Mesenchymal stem cell (in vitro differentiated cells and primary cell): ENCODE measurements around the gene RSBN1L.

Experiments
- DNase-seq: peaks from one replicate; pipeline ENCODE4 v3.0.0-alpha.2; 2013
- H2AFZ ChIP-seq: one replicate; pipeline ENCODE4 v1.6.1; 2013; ENCODE audit warnings: low read depth, mild to moderate bottlenecking, control low read depth, inconsistent platforms, low read length, moderate library complexity
- H2AK5ac ChIP-seq: 2 replicates; pipeline ENCODE4 v1.6.1; 2013; ENCODE audit warnings: low read length, moderate library complexity, mild to moderate bottlenecking, inconsistent platforms; ENCODE audit not compliant: severe bottlenecking
- H2BK120ac ChIP-seq: one replicate; pipeline ENCODE4 v1.6.1; 2013; ENCODE audit warnings: low read depth, mild to moderate bottlenecking, inconsistent platforms, low read length, moderate library complexity
- H2BK12ac ChIP-seq, 2 experiments: one replicate each; pipeline ENCODE4 v1.6.1; 2013; ENCODE audit warnings: inconsistent platforms in 2 of 2, low read length in 2 of 2, mild to moderate bottlenecking in 2 of 2, moderate library complexity in 2 of 2, control low read depth in 1 of 2
- H2BK15ac ChIP-seq: one replicate; pipeline ENCODE4 v1.6.1; 2013; ENCODE audit warnings: mild to moderate bottlenecking, low read depth, inconsistent platforms; ENCODE audit not compliant: poor library complexity, severe bottlenecking
- H2BK5ac ChIP-seq: 2 replicates; pipeline ENCODE4 v1.6.1; 2013; ENCODE audit warnings: low read depth, mild to moderate bottlenecking, low read length, control low read depth, inconsistent platforms; ENCODE audit not compliant: poor library complexity, severe bottlenecking
- H3K14ac ChIP-seq, 2 experiments: one replicate each; pipeline ENCODE4 v1.6.1; 2013; ENCODE audit warnings: inconsistent platforms in 2 of 2, low read length in 2 of 2, control low read depth in 1 of 2, mild to moderate bottlenecking in 1 of 2, moderate library complexity in 1 of 2
- H3K18ac ChIP-seq, 2 experiments: one replicate each; pipeline ENCODE4 v1.6.1; 2013; ENCODE audit warnings: inconsistent platforms in 2 of 2, low read length in 2 of 2, control low read depth in 1 of 2, low read depth in 1 of 2, mild to moderate bottlenecking in 1 of 2
- H3K23ac ChIP-seq, 2 experiments: one replicate each; pipeline ENCODE4 v1.6.1; 2013; ENCODE audit warnings: inconsistent platforms in 2 of 2, low read length in 2 of 2, mild to moderate bottlenecking in 2 of 2, moderate library complexity in 2 of 2, control low read depth in 1 of 2
- H3K27ac ChIP-seq: 2 replicates; pipeline ENCODE4 v1.5.1; 2013; ENCODE audit warnings: mild to moderate bottlenecking, moderate library complexity, low read length, control low read depth, inconsistent platforms; ENCODE audit not compliant: poor library complexity, severe bottlenecking
- H3K27me3 ChIP-seq, 2 experiments: 2 replicates each; pipeline versions ENCODE4 v1.6.1 to v1.7.0; 2013; ENCODE audit warnings: low read length in 2 of 2, mild to moderate bottlenecking in 2 of 2, moderate library complexity in 2 of 2, control low read depth in 1 of 2, inconsistent platforms in 1 of 2; ENCODE audit not compliant: control insufficient read depth in 1 of 2, insufficient read depth in 1 of 2
- H3K36me3 ChIP-seq, 2 experiments: 2 replicates each; pipeline versions ENCODE4 v1.6.1 to v1.7.0; 2013; ENCODE audit warnings: low read length in 2 of 2, control low read depth in 1 of 2, inconsistent platforms in 1 of 2, low read depth in 1 of 2, mild to moderate bottlenecking in 1 of 2; ENCODE audit not compliant: insufficient read depth in 2 of 2, control insufficient read depth in 1 of 2
- H3K4ac ChIP-seq, 2 experiments: one replicate each; pipeline ENCODE4 v1.6.1; 2013; ENCODE audit warnings: inconsistent platforms in 2 of 2, low read length in 2 of 2, mild to moderate bottlenecking in 2 of 2, moderate library complexity in 2 of 2, control low read depth in 1 of 2, low read depth in 1 of 2
- H3K4me1 ChIP-seq: 2 replicates; pipeline ENCODE4 v1.6.1; 2013; ENCODE audit warnings: low read depth, low read length, control low read depth; ENCODE audit not compliant: control insufficient read depth, insufficient read depth
- H3K4me2 ChIP-seq: 2 replicates; pipeline ENCODE4 v1.6.1; 2013; ENCODE audit warnings: low read length, mild to moderate bottlenecking, inconsistent platforms; ENCODE audit not compliant: poor library complexity, severe bottlenecking
- H3K4me3 ChIP-seq, 2 experiments: 2 replicates each; pipeline versions ENCODE4 v1.5.1 to v1.7.0; 2013; ENCODE audit warnings: low read length in 2 of 2, mild to moderate bottlenecking in 2 of 2, control low read depth in 1 of 2, low read depth in 1 of 2; ENCODE audit not compliant: insufficient read depth in 1 of 2
- H3K79me1 ChIP-seq: replicated peaks from 2 replicates; pipeline ENCODE4 v1.6.1; 2013; ENCODE audit warnings: mild to moderate bottlenecking, control low read depth, low read length, inconsistent platforms; ENCODE audit not compliant: poor library complexity, severe bottlenecking
- H3K9ac ChIP-seq: 2 replicates; pipeline ENCODE4 v1.7.0; 2013; ENCODE audit warnings: mild to moderate bottlenecking, low read length, moderate library complexity
- H3K9me3 ChIP-seq: 2 replicates; pipeline ENCODE4 v1.7.0; 2013; ENCODE audit warnings: mild to moderate bottlenecking, low read length; ENCODE audit not compliant: control insufficient read depth
- H4K8ac ChIP-seq: one replicate; pipeline ENCODE4 v1.6.1; 2013; ENCODE audit warnings: inconsistent platforms, mild to moderate bottlenecking, low read length, moderate library complexity
- H4K91ac ChIP-seq: one replicate; pipeline ENCODE4 v1.6.1; 2013; ENCODE audit warnings: mild to moderate bottlenecking, low read length, inconsistent platforms
- WGBS: methylation state at CpG from one replicate; pipeline ENCODE4 v1.1.7; 2013; ENCODE audit warnings: mixed read lengths; 5-methylcytosine and 5-hydroxymethylcytosine counted together

Gene RSBN1L

GRCh38 chr7:77819021-77819420, 122.8 kb downstream of the RSBN1L start:
- Histone ChIP-seq H2AK5ac (no peak overlapping the region), H2BK5ac (no peak overlapping the region), H3K14ac (no peak overlapping the region), H3K18ac (no peak overlapping the region), H3K4me3 (no peak overlapping the region), H3K9me3 (peaks cover 65% of the 10 kb centered on the region), H3K4ac (no peak overlapping the region), H3K36me3 (peaks cover 16 to 18% of the 10 kb centered on the region in 2 experiments), H2BK120ac (no peak overlapping the region), H3K4me2 (no peak overlapping the region), H4K8ac (no peak overlapping the region), H3K9ac (no peak overlapping the region), H3K4me1 (no peaks in the 10 kb centered on the region), H3K27me3 (no peaks in the 10 kb centered on the region), H2BK15ac (no peak overlapping the region), H3K23ac (no peak overlapping the region), H4K91ac (no peak overlapping the region), H3K79me1 (peaks cover 27% of the 10 kb centered on the region), H2AFZ (no peak overlapping the region), H3K27ac (no peak overlapping the region), H2BK12ac (no peak overlapping the region)
- no peak for DNase-seq

GRCh38 chr7:77820967-77821366, 124.7 kb downstream of the RSBN1L start:
- H3K4me1 ChIP-seq: no peaks in the 10 kb centered on the region
- no peak overlapping the region for H3K4me2 ChIP-seq
- peaks cover 16 to 18% of the 10 kb centered on the region in 2 experiments for H3K36me3 ChIP-seq
- H3K18ac ChIP-seq: no peak overlapping the region
- no peak overlapping the region for H3K23ac ChIP-seq
- H4K8ac ChIP-seq: no peak overlapping the region
- no peaks in the 10 kb centered on the region for H3K27me3 ChIP-seq
- peaks cover 75% of the 10 kb centered on the region for H3K9me3 ChIP-seq
- no peak overlapping the region for H3K27ac ChIP-seq
- no peak overlapping the region for H3K9ac ChIP-seq
- H2AFZ ChIP-seq: no peak overlapping the region
- DNase-seq: no peak
- H2BK12ac ChIP-seq: no peak overlapping the region
- peaks cover 31% of the 10 kb centered on the region for H3K79me1 ChIP-seq
- no peak overlapping the region for H2BK15ac ChIP-seq
- H2BK5ac ChIP-seq: no peak overlapping the region
- no peak overlapping the region for H2AK5ac ChIP-seq
- WGBS: no CpG with 5 or more reads among the region's 2 CpGs
- H2BK120ac ChIP-seq: no peak overlapping the region
- H3K4me3 ChIP-seq: peak overlapping the region in 1 of 2 experiments; percentile 41
- no peak overlapping the region for H4K91ac ChIP-seq
- H3K14ac ChIP-seq: no peak overlapping the region
- no peak overlapping the region for H3K4ac ChIP-seq

- Histone ChIP-seq H3K9me3 (peaks cover 70% of the 10 kb centered on the region), H3K4me2 (no peak overlapping the region), H3K27me3 (no peaks in the 10 kb centered on the region), H3K36me3 (peaks cover 9 to 18% of the 10 kb centered on the region in 2 experiments), H3K4me1 (no peaks in the 10 kb centered on the region), H2BK120ac (no peak overlapping the region), H3K79me1 (peaks cover 33% of the 10 kb centered on the region), H2AFZ (no peak overlapping the region), H2BK15ac (no peak overlapping the region), H3K18ac (no peak overlapping the region), H3K9ac (no peak overlapping the region), H2AK5ac (no peak overlapping the region), H4K91ac (no peak overlapping the region), H2BK5ac (no peak overlapping the region), H4K8ac (no peak overlapping the region), H3K4me3 (peak overlapping the region in 1 of 2 experiments; percentile 43), H3K23ac (no peak overlapping the region), H3K27ac (no peak overlapping the region), H3K14ac (no peak overlapping the region), H3K4ac (no peak overlapping the region), H2BK12ac (no peak overlapping the region)
- no peak for DNase-seq
- 83% methylated on average over 1 of the region's 1 CpG for WGBS
Measured at GRCh38 chr7:77822269-77822668, 126.0 kb downstream of the RSBN1L start.

GRCh38 chr7:77823787-77824186, 127.5 kb downstream of the RSBN1L start:
- no peak overlapping the region for H3K9ac ChIP-seq
- H3K9me3 ChIP-seq: peaks cover 63% of the 10 kb centered on the region
- no peak overlapping the region for H3K27ac ChIP-seq
- H3K79me1 ChIP-seq: peaks cover 36% of the 10 kb centered on the region
- no peak overlapping the region for H3K4ac ChIP-seq
- peaks cover 5 to 18% of the 10 kb centered on the region in 2 experiments for H3K36me3 ChIP-seq
- H2AFZ ChIP-seq: no peak overlapping the region
- no peak overlapping the region for H2BK12ac ChIP-seq
- H2AK5ac ChIP-seq: no peak overlapping the region
- no peak overlapping the region for H3K4me3 ChIP-seq
- H4K8ac ChIP-seq: no peak overlapping the region
- no peak for DNase-seq
- H2BK15ac ChIP-seq: no peak overlapping the region
- no peak overlapping the region for H3K23ac ChIP-seq
- no peak overlapping the region for H2BK120ac ChIP-seq
- WGBS: 89% methylated on average over 1 of the region's 2 CpGs
- H3K4me1 ChIP-seq: no peaks in the 10 kb centered on the region
- no peak overlapping the region for H2BK5ac ChIP-seq
- H3K4me2 ChIP-seq: no peak overlapping the region
- no peak overlapping the region for H3K14ac ChIP-seq
- H3K27me3 ChIP-seq: no peaks in the 10 kb centered on the region
- no peak overlapping the region for H4K91ac ChIP-seq
- no peak overlapping the region for H3K18ac ChIP-seq
